Frontal cortex (tissue), 4 donors: ENCODE data around the gene ESPL1. TPM values are rescaled to one million over a fixed set of nuclear protein-coding genes. Genes with fewer than 3 reads are reported as not detected.

ENCODE experiments used
- DNase-seq, 2 donors: peaks; one replicate each; pipeline ENCODE4 v3.0.0; 2012; ENCODE audit warnings: low spot score in 2 of 2
- FAIRE-seq: peaks from 2 replicates; lab custom pipeline; 2012; peaks lifted over from hg19 to GRCh38; lab: Jason Lieb, UNC
- total RNA-seq: library from RNA; depleted of rRNA; stranded (reverse); fragments of >200 nt; gene quantifications from one replicate; pipeline ENCODE4 v1.2.3, GENCODE V29; 2014
- donor health status: control.
- donor health status: control.
- donor health status: control.

The ESPL1 gene
- total RNA-seq, 1 donor from 2014 or later = 1.2 TPM

DNA sequence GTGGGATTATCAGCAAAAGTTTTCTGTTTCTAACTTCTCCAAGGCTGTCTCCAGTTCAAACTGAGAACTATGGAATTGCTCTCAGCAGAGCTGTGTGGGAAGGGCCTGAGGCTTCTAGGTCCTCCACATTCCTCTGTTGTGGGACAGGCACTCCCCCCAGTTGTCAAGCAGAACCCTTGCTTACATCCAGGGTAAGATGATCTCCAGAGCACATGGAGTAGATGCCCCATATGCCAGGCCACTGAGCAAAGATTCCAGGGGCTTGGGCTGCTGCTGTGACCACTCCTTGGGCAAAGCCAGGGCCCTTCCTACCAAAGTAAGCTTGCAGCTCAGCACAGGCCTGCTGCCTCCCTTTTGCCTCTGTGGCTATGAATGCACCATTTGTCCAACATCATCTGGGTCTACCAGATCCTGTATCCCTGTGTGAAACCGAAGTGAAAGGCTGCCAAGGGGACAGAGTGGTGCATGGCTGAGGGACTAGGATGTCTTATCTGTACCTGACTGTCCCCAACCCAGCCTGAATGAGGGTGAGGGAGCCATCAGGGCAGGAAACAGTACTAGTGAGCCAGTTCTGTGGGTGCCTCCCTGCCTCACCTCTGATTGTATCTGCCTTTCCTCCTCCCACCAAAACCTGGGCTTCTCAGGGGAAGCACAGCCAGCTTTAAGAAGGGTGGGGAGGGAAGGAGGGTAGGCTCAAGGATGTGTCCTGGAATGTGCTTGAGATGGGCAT lies 13.1 kb upstream of the ESPL1 start:
- no peak for FAIRE-seq
- no peak for DNase-seq

DNA sequence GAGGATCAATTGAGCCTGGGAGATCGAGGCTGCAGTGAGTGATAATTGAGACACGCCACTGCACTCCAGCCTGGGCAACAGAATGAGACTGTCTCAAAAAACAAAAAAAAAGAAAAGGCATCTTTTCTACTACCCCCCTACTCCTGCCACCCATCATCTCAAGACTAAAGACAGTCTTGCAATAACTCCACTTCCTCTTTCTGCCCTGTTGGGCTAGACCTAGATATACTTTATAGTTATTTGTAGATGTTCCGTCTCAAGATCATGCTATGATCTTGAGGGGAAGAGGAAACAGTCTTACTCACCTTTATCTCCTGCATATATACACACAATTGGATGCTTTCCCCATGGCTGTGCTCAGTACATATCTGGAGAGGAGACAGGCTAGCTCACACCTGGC lies 12.1 kb upstream of the ESPL1 start:
- no peak for DNase-seq
- FAIRE-seq = no peak

DNA sequence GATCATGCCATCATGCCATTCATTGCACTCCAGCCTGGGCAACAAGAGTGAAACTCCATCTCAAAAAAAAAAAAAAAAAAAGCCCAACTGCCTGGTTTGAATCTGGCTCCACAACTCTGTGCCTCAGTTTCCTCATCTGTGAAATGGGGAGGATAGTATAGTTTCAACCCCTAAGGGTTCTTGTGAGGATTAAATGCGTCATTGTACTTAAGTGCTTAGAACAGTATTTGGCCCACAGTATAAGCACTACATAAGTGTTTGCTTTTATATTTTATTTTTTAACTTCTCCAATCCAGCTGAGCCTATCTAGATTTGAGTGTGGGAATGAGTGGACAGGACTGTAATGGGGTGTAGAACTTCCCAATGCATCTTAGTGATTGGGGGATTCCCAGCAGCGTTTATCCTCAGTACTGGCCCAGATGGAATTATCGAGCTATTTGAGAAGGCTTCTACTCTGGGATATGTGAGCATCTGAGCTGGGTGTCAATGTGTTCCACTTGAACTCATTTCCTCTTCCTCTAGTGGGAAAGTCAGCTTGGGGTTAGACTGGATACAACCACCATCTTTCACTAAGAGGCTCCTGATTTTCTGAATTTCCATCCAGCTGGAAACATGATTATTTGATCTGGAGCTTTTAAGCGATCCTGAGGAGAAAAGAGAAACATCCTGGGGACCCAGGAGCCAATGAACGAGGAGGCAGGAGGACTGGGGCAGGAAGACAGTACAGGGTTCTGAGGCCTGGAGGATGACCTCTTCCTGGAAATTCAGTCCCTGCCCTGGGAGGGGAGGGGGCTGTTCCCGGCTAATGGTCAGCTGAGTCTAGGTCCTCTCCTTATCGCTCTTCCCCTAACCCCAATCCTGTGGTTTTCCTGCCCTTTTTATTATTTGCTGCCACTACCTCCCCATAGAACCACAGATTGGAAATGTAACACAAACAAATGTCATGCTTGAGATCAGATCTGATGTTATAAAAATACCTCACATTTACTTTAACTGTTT lies 9.3 kb upstream of the ESPL1 start:
- no peak for DNase-seq
- FAIRE-seq = no peak

DNA sequence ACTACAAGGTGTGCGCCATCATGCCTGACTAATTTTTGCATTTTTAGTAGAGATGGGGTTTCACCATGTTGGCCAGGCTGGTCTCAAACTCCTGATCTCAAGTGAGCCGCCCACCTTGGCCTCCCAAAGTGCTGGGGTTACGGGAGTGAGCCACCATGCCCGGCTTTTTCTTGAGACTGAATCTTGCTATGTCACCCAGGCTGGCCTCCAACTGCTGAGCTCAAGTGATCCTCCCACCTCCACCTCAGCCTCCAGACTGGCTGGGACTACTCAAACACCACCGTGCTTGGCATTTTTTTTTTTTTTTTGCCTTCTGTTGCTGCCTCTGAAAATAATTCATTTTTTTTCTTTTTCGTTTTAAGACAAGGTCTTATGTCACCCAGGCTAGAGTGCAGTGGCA lies 8.2 kb upstream of the ESPL1 start:
- no peak for DNase-seq
- no peak for FAIRE-seq

DNA sequence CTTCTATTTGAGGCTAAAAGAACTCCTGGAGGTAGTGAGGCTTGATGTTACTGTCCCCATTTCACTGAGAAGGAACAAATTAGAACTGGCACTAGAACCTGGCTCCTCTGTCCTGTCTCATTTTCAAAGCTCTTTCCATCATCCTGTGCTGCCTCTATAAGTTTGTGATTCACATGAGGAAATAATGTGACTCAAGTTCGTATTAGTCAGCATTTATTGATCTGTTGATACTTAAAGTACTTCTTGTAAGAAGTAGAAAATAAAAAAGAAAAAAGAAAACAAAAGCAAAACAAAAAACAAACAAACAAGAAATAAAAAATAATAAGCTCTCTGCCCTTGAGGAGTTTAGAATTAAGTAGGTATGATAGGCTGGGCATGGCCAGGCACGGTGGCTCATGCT lies 2.3 kb upstream of the ESPL1 start:
- DNase-seq (no peak), FAIRE-seq (no peak)

DNA sequence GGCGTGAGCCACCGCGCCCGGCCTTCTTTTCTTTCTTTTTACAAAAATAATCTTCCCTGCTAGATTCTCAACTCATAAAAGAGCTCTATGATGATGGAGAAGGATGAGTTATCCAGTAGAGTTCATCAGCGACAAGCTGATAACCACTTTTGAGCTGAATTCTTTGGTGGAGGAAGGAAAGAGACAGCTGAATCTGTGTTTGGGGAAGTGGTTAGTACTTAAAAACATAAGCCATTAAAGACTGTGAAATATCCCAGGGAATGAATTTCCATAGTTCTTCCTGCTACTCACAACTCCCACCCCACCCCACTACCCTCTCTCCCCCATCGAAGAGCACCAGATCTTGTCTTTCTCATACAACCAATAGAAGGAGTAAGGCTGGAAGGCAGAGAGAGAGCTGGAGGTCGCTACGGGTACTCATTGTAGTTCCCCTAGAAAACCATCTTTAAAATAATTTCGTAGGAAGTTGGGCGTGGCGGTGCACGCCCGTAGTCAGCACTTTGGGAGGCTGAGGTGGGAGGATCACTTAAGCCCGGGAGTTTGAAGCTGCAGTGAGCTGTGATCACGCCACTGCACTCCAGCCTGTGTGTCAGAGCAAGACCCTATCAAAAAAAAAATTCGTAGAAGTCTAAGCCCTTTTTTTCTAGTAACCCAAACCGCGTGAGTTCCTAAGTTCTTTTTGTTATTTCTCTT lies 647 bp upstream of the ESPL1 start:
- FAIRE-seq (no peak), DNase-seq (no peak)

- no peak for FAIRE-seq
- no peak for DNase-seq
These were observed 797 bp downstream of the ESPL1 start for GRCh38 chr12:53268630-53269562.

DNA sequence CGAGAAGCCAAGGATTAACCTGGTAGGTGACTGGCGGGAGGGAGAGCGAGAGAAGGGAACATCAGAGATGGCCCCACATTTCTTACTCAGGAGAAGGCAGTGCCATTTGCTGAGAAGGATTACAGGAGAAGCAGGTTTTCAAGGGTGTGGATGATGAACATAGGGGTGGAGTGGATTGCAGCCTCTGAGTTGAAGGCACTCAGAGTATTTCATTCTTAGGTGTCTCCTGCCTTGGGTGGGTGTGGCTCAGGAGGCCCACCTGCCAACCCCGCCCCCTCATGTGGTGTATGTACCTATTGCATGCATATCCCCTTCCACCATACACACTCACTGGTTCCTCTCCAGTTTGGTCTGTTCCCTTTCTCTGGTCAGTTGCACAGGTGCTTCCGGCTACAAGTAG lies 6.3 kb downstream of the ESPL1 start:
- no peak for DNase-seq
- no peak for FAIRE-seq

DNA sequence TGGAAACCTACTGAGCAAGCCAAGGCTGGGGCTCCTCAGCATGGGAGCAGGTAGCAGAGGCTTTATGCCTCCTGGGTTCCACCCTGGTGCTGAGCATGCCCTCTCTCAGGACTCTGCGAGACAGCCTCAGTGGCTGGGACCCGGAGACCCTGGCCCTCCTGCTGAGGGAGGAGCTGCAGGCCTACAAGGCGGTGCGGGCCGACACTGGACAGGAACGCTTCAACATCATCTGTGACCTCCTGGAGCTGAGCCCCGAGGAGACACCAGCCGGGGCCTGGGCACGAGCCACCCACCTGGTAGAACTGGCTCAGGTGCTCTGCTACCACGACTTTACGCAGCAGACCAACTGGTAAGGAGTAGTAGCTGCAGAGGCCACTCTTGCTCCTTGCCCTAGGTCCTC lies 8.4 kb downstream of the ESPL1 start:
- no peak for FAIRE-seq

GRCh38 chr12:53277981-53278380 lies 9.9 kb downstream of the ESPL1 start:
- no peak for DNase-seq
- no peak for FAIRE-seq

More for the DNA sequence above, 8.4 kb downstream of the ESPL1 start:
- no peak for DNase-seq

- FAIRE-seq (no peak), DNase-seq (no peak)
These were observed 11.3 kb downstream of the ESPL1 start for GRCh38 chr12:53279283-53279869.

DNA sequence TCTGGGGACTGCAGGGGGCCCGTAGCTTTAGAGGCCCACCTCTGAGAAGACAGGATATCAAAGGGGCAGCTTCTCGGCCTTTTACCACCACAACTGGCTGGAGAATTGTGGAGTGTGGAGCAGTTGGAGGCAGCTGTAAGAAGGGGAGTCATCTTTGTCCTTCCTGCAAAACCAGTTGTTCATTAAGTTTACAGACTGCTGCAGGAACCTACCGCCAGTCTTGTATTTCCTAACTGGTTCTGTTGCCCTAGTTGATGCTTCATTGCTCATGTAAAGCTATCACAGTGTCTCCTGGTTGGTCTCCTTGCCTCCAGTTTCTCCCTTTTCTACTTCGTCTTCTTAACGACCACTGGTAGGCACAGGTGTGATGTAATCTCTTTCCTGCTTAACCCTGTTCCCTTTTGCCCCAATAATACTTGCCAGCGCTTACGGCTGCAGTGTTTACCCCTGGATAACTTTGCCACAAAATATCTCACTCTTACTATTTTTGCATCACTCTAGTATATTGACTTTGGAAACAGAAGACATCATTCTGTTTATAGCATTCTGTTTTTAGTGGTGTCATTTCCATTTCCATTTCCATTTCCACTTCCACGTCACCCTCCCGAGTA lies 11.9 kb downstream of the ESPL1 start:
- no peak for FAIRE-seq
- DNase-seq = no peak

GRCh38 chr12:53286448-53286847 lies 18.3 kb downstream of the ESPL1 start:
- FAIRE-seq = no peak
- DNase-seq = no peak

- FAIRE-seq = no peak
These were observed 19.7 kb downstream of the ESPL1 start for GRCh38 chr12:53287741-53288216.

GRCh38 chr12:53288322-53288721 lies 20.2 kb downstream of the ESPL1 start:
- no peak for FAIRE-seq
- no peak for DNase-seq

More at GRCh38 chr12:53287741-53288216, 19.7 kb downstream of the ESPL1 start:
- DNase-seq = peak; percentile 52 to 75

DNA sequence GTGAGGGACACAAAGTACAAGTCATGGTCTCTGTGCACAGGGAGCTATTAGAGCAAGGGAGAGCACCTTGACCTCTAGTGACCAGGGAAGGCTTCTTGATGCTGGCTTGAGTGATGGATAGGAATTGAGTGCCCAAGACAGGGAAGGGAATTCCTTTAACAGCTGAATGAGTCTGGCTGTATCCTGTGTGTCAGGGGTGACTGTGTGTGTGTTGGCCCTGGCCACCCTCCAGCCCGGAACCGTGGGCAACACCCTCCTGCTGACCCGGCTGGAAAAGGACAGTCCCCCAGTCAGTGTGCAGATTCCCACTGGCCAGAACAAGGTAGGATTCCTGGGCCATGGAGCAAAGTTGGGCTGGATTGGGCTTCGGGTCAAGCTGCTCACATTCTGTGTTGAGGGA lies 21.8 kb downstream of the ESPL1 start:
- no peak for DNase-seq
- no peak for FAIRE-seq

DNA sequence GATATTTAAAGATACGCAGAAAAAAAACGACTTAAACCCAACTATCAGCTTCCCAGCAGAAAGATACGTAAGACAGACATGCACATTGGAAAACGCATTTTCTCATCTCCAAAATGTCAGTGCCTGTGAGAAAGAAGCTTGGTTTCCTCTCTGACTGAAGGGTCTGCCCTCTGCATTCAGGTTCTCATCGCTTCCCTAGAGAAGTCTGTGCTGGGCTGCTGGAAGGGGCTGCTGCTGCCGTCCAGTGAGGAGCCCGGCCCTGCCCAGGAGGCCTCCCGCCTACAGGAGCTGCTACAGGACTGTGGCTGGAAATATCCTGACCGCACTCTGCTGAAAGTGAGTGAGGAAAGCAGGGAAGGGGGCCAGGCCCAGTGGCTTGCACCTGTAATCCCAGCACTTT lies 22.6 kb downstream of the ESPL1 start:
- FAIRE-seq (no peak), DNase-seq (no peak)

DNA sequence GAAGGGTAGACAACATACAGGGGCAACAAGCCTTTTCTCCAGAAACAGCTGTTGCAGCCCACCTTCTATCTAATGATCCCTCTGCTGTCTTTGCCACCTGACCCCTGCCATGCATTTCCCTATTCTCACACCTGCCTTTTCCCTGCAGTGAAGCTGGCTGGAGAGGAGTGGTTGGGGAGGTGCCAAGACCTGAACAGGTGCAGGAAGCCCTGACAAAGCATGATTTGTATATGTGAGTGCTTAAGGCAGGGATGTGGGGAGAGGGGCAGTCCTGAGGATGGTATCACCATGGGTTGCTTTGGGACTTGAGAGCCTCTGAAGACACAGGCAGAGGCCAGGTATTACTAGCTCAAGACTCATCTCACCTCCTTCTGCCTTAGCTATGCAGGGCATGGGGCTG lies 24.3 kb downstream of the ESPL1 start:
- no peak for FAIRE-seq

More for the DNA sequence above, 24.3 kb downstream of the ESPL1 start:
- DNase-seq = no peak
